Panc1 (cell line): ENCODE results near the gene JRKL. TPM values are rescaled to one million over a fixed set of nuclear protein-coding genes. Genes with fewer than 3 reads are reported as not detected.

Experiments
- ATAC-seq: fragments of 200-7000 bp; cut with Tn5 transposase; 2 replicates; pipeline ENCODE4 v1.9.1; 2020; ENCODE audit warnings: mild to moderate bottlenecking, moderate library complexity
- BruUV-seq: library from RNA; stranded (reverse); fragments of 400-500 nt; replicated peaks from 2 replicates; lab custom pipeline; 2021; lab: Mats Ljungman, UMichigan
- CTCF ChIA-PET: fragments of 300-600 bp; sonication (Branson Sonifier 250); formaldehyde crosslinking; loops from one replicate; lab custom pipeline; 2022; ENCODE audit warnings: antibody characterized with exemption; lab: Charles Lee
- POLR2A ChIA-PET: fragments of 300-600 bp; sonication (Branson Sonifier 250); formaldehyde crosslinking; loops from one replicate; lab custom pipeline; 2022; ENCODE audit warnings: antibody characterized with exemption; lab: Charles Lee
- DNase-seq: peaks from one replicate; pipeline ENCODE4 v3.0.0-alpha.2; 2010; ENCODE audit warnings: low read depth, low spot score
- H3K27ac ChIP-seq: 2 replicates; pipeline ENCODE4 v1.5.1; 2011; ENCODE audit warnings: mild to moderate bottlenecking, low read length, inconsistent platforms
- H3K27me3 ChIP-seq: fragments of 200-500 bp; sonication (Bioruptor generic); 2 replicates; pipeline ENCODE4 v1.6.0; 2014; ENCODE audit warnings: low read length, inconsistent platforms; ENCODE audit not compliant: control insufficient read depth, insufficient read depth
- H3K36me3 ChIP-seq: fragments of 200-500 bp; sonication (Bioruptor generic); 2 replicates; pipeline ENCODE4 v1.5.1; 2014; ENCODE audit warnings: inconsistent platforms, mild to moderate bottlenecking, low read length, moderate library complexity; ENCODE audit not compliant: control insufficient read depth, insufficient read depth
- H3K4me1 ChIP-seq: 2 replicates; pipeline ENCODE4 v1.5.1; 2011; ENCODE audit warnings: inconsistent platforms, mild to moderate bottlenecking, low read length, moderate library complexity; ENCODE audit not compliant: control insufficient read depth, insufficient read depth
- H3K4me3 ChIP-seq, 2 experiments: 2 replicates each; pipeline ENCODE4 v1.5.1; 2011 to 2012; ENCODE audit warnings: low read depth in 2 of 2, low read length in 2 of 2, mild to moderate bottlenecking in 2 of 2, inconsistent platforms in 1 of 2, moderate library complexity in 1 of 2
- H3K9me3 ChIP-seq: fragments of 200-500 bp; sonication (Bioruptor generic); 2 replicates; pipeline ENCODE4 v1.5.1; 2014; ENCODE audit warnings: low read depth, mild to moderate bottlenecking, inconsistent platforms, low read length, moderate library complexity; ENCODE audit not compliant: control insufficient read depth, insufficient read depth
- CTCF ChIP-seq: fragments of 450-650 bp; IDR thresholded peaks from 2 replicates; pipeline ENCODE4 v1.5.1; 2017; ENCODE audit warnings: mild to moderate bottlenecking
- POLR2AphosphoS5 ChIP-seq: IDR thresholded peaks from 2 replicates; pipeline ENCODE4 v1.6.1; 2012; ENCODE audit warnings: mild to moderate bottlenecking, low read depth, low read length, moderate library complexity
- REST ChIP-seq, 2 experiments: IDR thresholded peaks; 2 replicates each; pipeline ENCODE4 v1.6.1; 2011 to 2012; ENCODE audit warnings: low read depth in 2 of 2, control low read depth in 1 of 2, low read length in 1 of 2, mild to moderate bottlenecking in 1 of 2, moderate library complexity in 1 of 2; ENCODE audit not compliant: insufficient read depth in 1 of 2
- SIN3A ChIP-seq: IDR thresholded peaks from 2 replicates; pipeline ENCODE4 v1.6.1; 2012; ENCODE audit warnings: low read depth, mild to moderate bottlenecking, low read length, moderate library complexity, borderline replicate concordance; ENCODE audit not compliant: insufficient read depth
- TCF7L2 ChIP-seq: IDR thresholded peaks from 2 replicates; pipeline ENCODE4 v1.6.1; 2011; ENCODE audit warnings: mild to moderate bottlenecking, low read depth, low read length, inconsistent platforms
- in situ Hi-C: cut with HindIII; loops from 2 replicates; pipeline ENCODE4 v1.10.0; 2016; ENCODE audit warnings: low sequenced_read_pairs, low pct_unique_long_range_greater_than_20kb
- intact Hi-C: fragments of 100-400 bp; cut with micrococcal nuclease; formaldehyde crosslinking; loops from one replicate; pipeline ENCODE4 v1.10.0; 2022; ENCODE audit not compliant: unreplicated experiment
- total RNA-seq: library from RNA; stranded (reverse); gene quantifications from one replicate; pipeline ENCODE4 v1.2.1, GENCODE V29; 2021; ENCODE audit not compliant: unreplicated experiment

Gene JRKL
- total RNA-seq, 1 experiment from 2014 or later = 9.6 TPM

GRCh38 chr11:96373826-96374225, 16.0 kb upstream of the JRKL start:
- Histone ChIP-seq H3K4me1 (no peaks in the 10 kb centered on the region), H3K36me3 (no peaks in the 10 kb centered on the region), H3K27me3 (no peaks in the 10 kb centered on the region), H3K4me3 (no peak overlapping the region), H3K9me3 (no peaks in the 10 kb centered on the region), H3K27ac (no peak overlapping the region)
- BruUV-seq = no TSS peak
- DNase-seq (no peak), ATAC-seq (no peak)
- in situ Hi-C loops = no loop called here
- intact Hi-C loops = no loop called here
- TF ChIP-seq SIN3A (no peak), REST (IDR thresholded peaks at IDR 0.05; ENCODE audit: insufficient read depth in 1 of 2, low read depth in 2 of 2, low read length in 1 of 2) (no peak), CTCF (no peak), TCF7L2 (no peak), POLR2AphosphoS5 (no peak)
- ChIA-PET CTCF (no interaction called here), POLR2A (no interaction called here)

- no peak for ATAC-seq
- TF ChIP-seq POLR2AphosphoS5 (no peak), REST (IDR thresholded peaks at IDR 0.05; ENCODE audit: insufficient read depth in 1 of 2, low read depth in 2 of 2, low read length in 1 of 2) (no peak)
- ChIA-PET CTCF (no interaction called here), POLR2A (no interaction called here)
- intact Hi-C loops = no loop called here
- peaks cover 5% of the 10 kb centered on the region; the same call in 1 of the 2 replicates for H3K36me3 ChIP-seq
- H3K27ac ChIP-seq = no peak overlapping the region
- H3K4me3 ChIP-seq = no peak overlapping the region
- in situ Hi-C loops = no loop called here
- BruUV-seq = no TSS peak
- H3K27me3 ChIP-seq = no peaks in the 10 kb centered on the region
- no peaks in the 10 kb centered on the region for H3K4me1 ChIP-seq
- DNase-seq = no peak
- H3K9me3 ChIP-seq = no peaks in the 10 kb centered on the region
These were observed 13.0 kb upstream of the JRKL start for GRCh38 chr11:96376796-96377195.
